Measurements from ENCODE around the gene CDH23.

CDH23 gene

GRCh38 chr10:71531485-71532446 is 135.0 kb downstream of the CDH23 start:
- in situ Hi-C loops (cut with MboI; ENCODE audit: low sequenced_read_pairs) = no loop called here

- in situ Hi-C loops (cut with MboI; ENCODE audit: low sequenced_read_pairs) = no loop called here
Measured at GRCh38 chr10:71532878-71533277, 136.2 kb downstream of the CDH23 start.

GRCh38 chr10:71533936-71534335 is 137.2 kb downstream of the CDH23 start:
- in situ Hi-C loops (cut with MboI; ENCODE audit: low sequenced_read_pairs) = no loop called here

- in situ Hi-C loops (cut with MboI; ENCODE audit: low sequenced_read_pairs) = no loop called here
Measured at GRCh38 chr10:71534568-71535194, 138.0 kb downstream of the CDH23 start.

GRCh38 chr10:71536332-71536731 is 139.6 kb downstream of the CDH23 start:
- in situ Hi-C loops (cut with MboI; ENCODE audit: low sequenced_read_pairs) = no loop called here

GRCh38 chr10:71537125-71537524 is 140.4 kb downstream of the CDH23 start:
- in situ Hi-C loops (cut with MboI; ENCODE audit: low sequenced_read_pairs) = no loop called here

GRCh38 chr10:71537681-71538080 is 141.0 kb downstream of the CDH23 start:
- in situ Hi-C loops (cut with MboI; ENCODE audit: low sequenced_read_pairs) = no loop called here

GRCh38 chr10:71538608-71539260 is 142.0 kb downstream of the CDH23 start:
- in situ Hi-C loops (cut with MboI; ENCODE audit: low sequenced_read_pairs) = no loop called here

- in situ Hi-C loops (cut with MboI; ENCODE audit: low sequenced_read_pairs) = no loop called here
Measured at GRCh38 chr10:71539442-71540118, 142.9 kb downstream of the CDH23 start.

GRCh38 chr10:71542478-71542877 is 145.8 kb downstream of the CDH23 start:
- in situ Hi-C loops (cut with MboI; ENCODE audit: low sequenced_read_pairs) = no loop called here

GRCh38 chr10:71543608-71544170 is 147.0 kb downstream of the CDH23 start:
- in situ Hi-C loops (cut with MboI; ENCODE audit: low sequenced_read_pairs) = no loop called here

- in situ Hi-C loops (cut with MboI; ENCODE audit: low sequenced_read_pairs) = no loop called here
Measured at GRCh38 chr10:71545001-71545400, 148.3 kb downstream of the CDH23 start.

GRCh38 chr10:71546220-71546619 is 149.5 kb downstream of the CDH23 start:
- in situ Hi-C loops (cut with MboI; ENCODE audit: low sequenced_read_pairs) = no loop called here

- in situ Hi-C loops (cut with MboI; ENCODE audit: low sequenced_read_pairs) = no loop called here
Measured at GRCh38 chr10:71547312-71547711, 150.6 kb downstream of the CDH23 start.

- in situ Hi-C loops (cut with MboI; ENCODE audit: low sequenced_read_pairs) = no loop called here
Measured at GRCh38 chr10:71547876-71548846, 151.4 kb downstream of the CDH23 start.

- in situ Hi-C loops (cut with MboI; ENCODE audit: low sequenced_read_pairs) = no loop called here
Measured at GRCh38 chr10:71549766-71550533, 153.2 kb downstream of the CDH23 start.

GRCh38 chr10:71550628-71551027 is 153.9 kb downstream of the CDH23 start:
- in situ Hi-C loops (cut with MboI; ENCODE audit: low sequenced_read_pairs) = no loop called here

GRCh38 chr10:71551970-71552369 is 155.2 kb downstream of the CDH23 start:
- in situ Hi-C loops (cut with MboI; ENCODE audit: low sequenced_read_pairs) = no loop called here

GRCh38 chr10:71553432-71553831 is 156.7 kb downstream of the CDH23 start:
- in situ Hi-C loops (cut with MboI; ENCODE audit: low sequenced_read_pairs) = no loop called here
